ENCODE data around the gene CFAP61. TPM values are rescaled to one million over a fixed set of nuclear protein-coding genes. Genes with fewer than 3 reads are reported as not detected.

Gene CFAP61
- total and polyA plus RNA-seq, 9 of the 15 experiments (the other 6 are each of a cell fraction or from before 2014, with no cell fraction given), result 0.11 TPM; not detected in 8

GRCh38 chr20:20207291-20207690, 155.0 kb downstream of the CFAP61 start (continued):
- TF ChIP-seq ZNF518B (CRISPR knock-in tag; IDR thresholded peaks at IDR 0.05) (no peak), SREBF1 (IDR thresholded peaks at IDR 0.05; ENCODE audit: borderline replicate concordance, low read depth, low read length) (no peak), FOS (IDR thresholded peaks at IDR 0.05; ENCODE audit: extremely low read depth, insufficient read length) (no peak), MXD1 (CRISPR knock-in tag; IDR thresholded peaks at IDR 0.05; ENCODE audit: borderline replicate concordance, poor library complexity, severe bottlenecking) (no peak), ATF6 (CRISPR knock-in tag; IDR thresholded peaks at IDR 0.05) (no peak), NCOA1 (IDR thresholded peaks at IDR 0.05; ENCODE audit: low read depth) (no peak), GATA2 (CRISPR knock-in tag; IDR thresholded peaks at IDR 0.05) (no peak), XRCC5 (IDR thresholded peaks at IDR 0.05; ENCODE audit: low read depth, low read length) (no peak), SMARCE1 (IDR thresholded peaks at IDR 0.05) (no peak), CREB3L1 (IDR thresholded peaks at IDR 0.05; ENCODE audit: borderline replicate concordance, low read depth) (no peak), ZEB2 (IDR thresholded peaks at IDR 0.05) (no peak)
